PC-9 (cell line): ENCODE results near the gene BTBD16. TPM values are rescaled to one million over a fixed set of nuclear protein-coding genes. Genes with fewer than 3 reads are reported as not detected.

ENCODE experiments used
- BruUV-seq: library from RNA; stranded (reverse); fragments of 400-500 nt; replicated peaks from 2 replicates; lab custom pipeline; 2021; lab: Mats Ljungman, UMichigan
- CTCF ChIA-PET: fragments of 300-600 bp; sonication (Branson Sonifier 250); formaldehyde crosslinking; loops from one replicate; lab custom pipeline; 2022; ENCODE audit warnings: antibody characterized with exemption; lab: Charles Lee
- POLR2A ChIA-PET: fragments of 300-600 bp; sonication (Branson Sonifier 250); formaldehyde crosslinking; loops from one replicate; lab custom pipeline; 2022; ENCODE audit warnings: antibody characterized with exemption; ENCODE audit not compliant: unreplicated experiment; lab: Charles Lee
- DNase-seq, 2 experiments: peaks; one replicate each; pipeline versions ENCODE4 v3.0.0 to v3.0.0-alpha.2; 2015 to 2022; ENCODE audit warnings: mixed read lengths in 1 of 2
- H2AFZ ChIP-seq: fragments of 200-600 bp; sonication (generic); 2 replicates; pipeline ENCODE4 v1.8.1; 2017; ENCODE audit warnings: antibody characterized with exemption
- H3F3A ChIP-seq: fragments of 200-600 bp; sonication (generic); 2 replicates; pipeline ENCODE4 v1.8.1; 2017; ENCODE audit warnings: antibody characterized with exemption, mild to moderate bottlenecking, low read depth; ENCODE audit not compliant: insufficient read depth
- H3K27ac ChIP-seq: fragments of 200-600 bp; sonication (generic); 2 replicates; pipeline ENCODE4 v1.6.1; 2016; ENCODE audit warnings: mixed run types
- H3K27me3 ChIP-seq: fragments of 200-600 bp; sonication (generic); 2 replicates; pipeline ENCODE4 v1.6.1; 2016; ENCODE audit warnings: low read depth, mixed run types; ENCODE audit not compliant: insufficient read depth
- H3K36me3 ChIP-seq: fragments of 200-600 bp; sonication (generic); 2 replicates; pipeline ENCODE4 v1.6.1; 2016; ENCODE audit warnings: low read depth, mixed run types
- H3K4me1 ChIP-seq: fragments of 200-600 bp; sonication (generic); replicated peaks from 2 replicates; pipeline ENCODE4 v1.6.1; 2016; ENCODE audit warnings: mixed run types; ENCODE audit not compliant: insufficient read depth
- H3K4me2 ChIP-seq: fragments of 200-600 bp; sonication (generic); 2 replicates; pipeline ENCODE4 v1.6.1; 2017; ENCODE audit warnings: mixed run types
- H3K4me3 ChIP-seq: fragments of 200-600 bp; sonication (generic); 2 replicates; pipeline ENCODE4 v1.6.1; 2016; ENCODE audit warnings: mixed run types
- H3K79me2 ChIP-seq: fragments of 200-600 bp; sonication (generic); 2 replicates; pipeline ENCODE4 v1.6.1; 2017; ENCODE audit warnings: low read depth, mixed run types
- H3K9me2 ChIP-seq: fragments of 200-600 bp; sonication (generic); 2 replicates; pipeline ENCODE4 v1.8.1; 2017; ENCODE audit warnings: mild to moderate bottlenecking; ENCODE audit not compliant: insufficient read depth
- H3K9me3 ChIP-seq: fragments of 200-600 bp; sonication (generic); 2 replicates; pipeline ENCODE4 v1.8.1; 2016; ENCODE audit warnings: low read depth; ENCODE audit not compliant: insufficient read depth
- H4K20me1 ChIP-seq: fragments of 200-600 bp; sonication (generic); 2 replicates; pipeline ENCODE4 v1.8.1; 2017; ENCODE audit not compliant: insufficient read depth
- EZH2 ChIP-seq: fragments of 200-600 bp; sonication (generic); IDR thresholded peaks from 2 replicates; pipeline ENCODE4 v1.8.0; 2017; ENCODE audit warnings: antibody characterized with exemption, low read depth
- intact Hi-C: fragments of 100-400 bp; cut with micrococcal nuclease; formaldehyde crosslinking; loops from one replicate; pipeline ENCODE4 v1.10.0; 2022; ENCODE audit not compliant: unreplicated experiment
- total RNA-seq: library from RNA; stranded (reverse); gene quantifications from 2 replicates; pipeline ENCODE4 v1.2.3, GENCODE V29; 2021
- TF ChIP-seq, protein P1 (sequence below): fragments of 200-600 bp; sonication (generic); conservative IDR thresholded peaks from 2 replicates; pipeline ENCODE4 v1.6.1; 2017; ENCODE audit warnings: mixed run types, antibody characterized with exemption, mild to moderate bottlenecking, moderate library complexity

BTBD16 gene
- total RNA-seq, 1 experiment from 2014 or later: 0.37 TPM

DNA sequence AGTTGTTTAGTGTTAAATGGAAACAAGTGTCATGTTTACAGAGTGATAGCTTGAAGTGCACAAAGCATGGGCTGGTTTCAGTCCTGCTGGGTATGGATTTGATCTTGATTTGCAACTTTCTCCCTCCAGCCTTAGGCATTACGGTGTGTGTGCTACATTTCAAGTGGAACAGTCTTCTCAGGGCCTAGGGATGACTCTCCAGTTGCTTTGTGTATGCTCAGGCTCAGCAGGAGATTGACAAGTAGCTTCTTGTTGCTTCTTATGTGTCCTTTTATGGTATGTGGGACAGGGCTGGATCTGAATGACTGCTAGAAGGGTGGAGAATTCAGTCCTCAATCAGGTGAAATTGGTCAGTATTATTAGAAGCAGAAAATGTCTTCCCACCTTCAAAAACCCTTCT, 52.1 kb downstream of the BTBD16 start:
- Histone ChIP-seq H3K9me3 (no peaks in the 10 kb centered on the region), H3K9me2 (no peaks in the 10 kb centered on the region), H3K4me1 (no peaks in the 10 kb centered on the region), H4K20me1 (no peaks in the 10 kb centered on the region), H3K79me2 (no peaks in the 10 kb centered on the region), H3K27me3 (no peaks in the 10 kb centered on the region), H3K36me3 (no peaks in the 10 kb centered on the region), H3K4me3 (no peak overlapping the region), H3K4me2 (no peak overlapping the region), H2AFZ (no peak overlapping the region), H3K27ac (no peak overlapping the region), H3F3A (no peaks in the 10 kb centered on the region)
- TF ChIP-seq EZH2: no peak
- TF ChIP-seq, protein P1, sequence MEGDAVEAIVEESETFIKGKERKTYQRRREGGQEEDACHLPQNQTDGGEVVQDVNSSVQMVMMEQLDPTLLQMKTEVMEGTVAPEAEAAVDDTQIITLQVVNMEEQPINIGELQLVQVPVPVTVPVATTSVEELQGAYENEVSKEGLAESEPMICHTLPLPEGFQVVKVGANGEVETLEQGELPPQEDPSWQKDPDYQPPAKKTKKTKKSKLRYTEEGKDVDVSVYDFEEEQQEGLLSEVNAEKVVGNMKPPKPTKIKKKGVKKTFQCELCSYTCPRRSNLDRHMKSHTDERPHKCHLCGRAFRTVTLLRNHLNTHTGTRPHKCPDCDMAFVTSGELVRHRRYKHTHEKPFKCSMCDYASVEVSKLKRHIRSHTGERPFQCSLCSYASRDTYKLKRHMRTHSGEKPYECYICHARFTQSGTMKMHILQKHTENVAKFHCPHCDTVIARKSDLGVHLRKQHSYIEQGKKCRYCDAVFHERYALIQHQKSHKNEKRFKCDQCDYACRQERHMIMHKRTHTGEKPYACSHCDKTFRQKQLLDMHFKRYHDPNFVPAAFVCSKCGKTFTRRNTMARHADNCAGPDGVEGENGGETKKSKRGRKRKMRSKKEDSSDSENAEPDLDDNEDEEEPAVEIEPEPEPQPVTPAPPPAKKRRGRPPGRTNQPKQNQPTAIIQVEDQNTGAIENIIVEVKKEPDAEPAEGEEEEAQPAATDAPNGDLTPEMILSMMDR: no peak
- intact Hi-C loops: no loop called here
- POLR2A ChIA-PET: no interaction called here
- no peak for DNase-seq
- CTCF ChIA-PET: no interaction called here
- no TSS peak for BruUV-seq

DNA sequence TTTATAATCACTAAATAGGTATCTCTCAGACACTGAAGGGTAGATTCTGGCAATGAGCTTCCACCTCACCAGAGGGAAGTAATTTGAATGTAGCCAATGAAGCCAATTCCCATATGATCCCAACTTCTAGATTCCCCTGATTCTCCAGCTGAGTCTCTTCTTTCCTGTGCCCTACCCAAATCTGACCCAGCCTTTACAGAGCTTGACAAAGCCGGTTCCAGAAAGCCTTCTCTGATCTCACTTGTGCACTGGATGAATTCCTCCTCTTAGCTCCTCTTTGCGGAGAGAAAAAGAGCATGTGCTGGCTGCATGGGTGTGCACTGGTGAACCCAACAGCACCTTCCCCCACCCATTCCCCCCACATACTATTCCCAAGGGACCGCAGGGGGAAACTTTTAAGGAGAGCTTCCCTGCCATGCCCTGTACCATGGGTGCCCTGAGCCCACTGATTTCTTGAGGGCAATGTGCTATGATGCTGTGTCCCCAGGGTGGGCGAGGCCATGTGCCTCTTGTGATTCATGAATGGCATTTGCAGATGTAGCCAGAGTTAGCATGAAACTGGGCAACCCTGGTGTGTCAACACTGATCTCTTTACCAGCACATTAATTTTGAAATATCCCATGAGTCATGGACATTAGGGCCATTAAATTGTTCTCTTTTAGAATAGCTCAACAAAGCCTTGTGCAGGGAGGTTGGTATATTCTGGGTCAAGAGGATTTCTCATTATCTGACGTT, 53.0 kb downstream of the BTBD16 start:
- intact Hi-C loops: no loop called here
- Histone ChIP-seq H3K27ac (no peak overlapping the region), H4K20me1 (no peaks in the 10 kb centered on the region), H3K4me2 (no peak overlapping the region), H3K36me3 (no peaks in the 10 kb centered on the region), H3K79me2 (no peaks in the 10 kb centered on the region), H3K27me3 (no peaks in the 10 kb centered on the region), H3K9me2 (no peaks in the 10 kb centered on the region), H3F3A (no peaks in the 10 kb centered on the region), H2AFZ (no peak overlapping the region), H3K4me1 (no peaks in the 10 kb centered on the region), H3K4me3 (no peak overlapping the region), H3K9me3 (no peaks in the 10 kb centered on the region)
- ChIA-PET POLR2A (no interaction called here), CTCF (no interaction called here)
- no TSS peak for BruUV-seq
- no peak for DNase-seq
- TF ChIP-seq, protein P1: no peak
- no peak for TF ChIP-seq EZH2

DNA sequence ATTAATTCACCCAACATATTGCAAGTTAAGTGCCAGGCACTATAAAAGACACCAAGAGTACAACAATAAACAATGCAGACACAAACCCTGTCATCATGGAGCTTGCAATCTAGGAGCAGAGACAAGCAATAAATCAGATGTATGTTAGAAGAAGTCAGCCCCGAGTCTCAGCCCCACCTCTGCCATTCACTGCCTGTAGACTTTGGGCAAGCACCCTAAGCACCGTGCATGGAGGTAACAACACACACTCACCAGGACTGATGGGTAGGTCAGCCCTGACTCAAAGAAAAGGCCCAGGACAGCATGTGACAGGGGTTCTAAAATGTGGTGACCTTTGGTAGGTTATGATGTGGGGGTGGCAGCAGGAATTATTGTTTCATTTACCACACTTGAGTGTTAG, 54.1 kb downstream of the BTBD16 start:
- H3K27ac ChIP-seq: no peak overlapping the region
- no peak overlapping the region for H3K4me2 ChIP-seq
- no peaks in the 10 kb centered on the region for H4K20me1 ChIP-seq
- no peaks in the 10 kb centered on the region for H3K36me3 ChIP-seq
- no peak for DNase-seq
- H3K4me1 ChIP-seq: no peaks in the 10 kb centered on the region
- CTCF ChIA-PET: no interaction called here
- no peak overlapping the region for H3K4me3 ChIP-seq
- no peaks in the 10 kb centered on the region for H3F3A ChIP-seq
- no peaks in the 10 kb centered on the region for H3K9me2 ChIP-seq
- intact Hi-C loops: no loop called here
- no peaks in the 10 kb centered on the region for H3K79me2 ChIP-seq
- no peak overlapping the region for H2AFZ ChIP-seq
- POLR2A ChIA-PET: no interaction called here
- H3K27me3 ChIP-seq: no peaks in the 10 kb centered on the region
- BruUV-seq: no TSS peak
- H3K9me3 ChIP-seq: no peaks in the 10 kb centered on the region
- TF ChIP-seq EZH2: no peak
- TF ChIP-seq, protein P1: no peak
